GM18517 (cell line): ENCODE data around the gene DAZAP2.
"Not testable (repeated sequence)": the region's sequence is repeated elsewhere in the genome, so short reads cannot be mapped to it uniquely, and the experiment has no call there.

Source experiments
- ATAC-seq: cut with Tn5 transposase; IDR thresholded peaks from one replicate; pipeline ENCODE4 v1.9.1; 2021; ENCODE audit warnings: mild to moderate bottlenecking, moderate library complexity; ENCODE audit not compliant: unreplicated experiment

Gene DAZAP2

GRCh38 chr12:51246254-51246853 is 7.7 kb downstream of the DAZAP2 start:
- no peak for ATAC-seq

DNA sequence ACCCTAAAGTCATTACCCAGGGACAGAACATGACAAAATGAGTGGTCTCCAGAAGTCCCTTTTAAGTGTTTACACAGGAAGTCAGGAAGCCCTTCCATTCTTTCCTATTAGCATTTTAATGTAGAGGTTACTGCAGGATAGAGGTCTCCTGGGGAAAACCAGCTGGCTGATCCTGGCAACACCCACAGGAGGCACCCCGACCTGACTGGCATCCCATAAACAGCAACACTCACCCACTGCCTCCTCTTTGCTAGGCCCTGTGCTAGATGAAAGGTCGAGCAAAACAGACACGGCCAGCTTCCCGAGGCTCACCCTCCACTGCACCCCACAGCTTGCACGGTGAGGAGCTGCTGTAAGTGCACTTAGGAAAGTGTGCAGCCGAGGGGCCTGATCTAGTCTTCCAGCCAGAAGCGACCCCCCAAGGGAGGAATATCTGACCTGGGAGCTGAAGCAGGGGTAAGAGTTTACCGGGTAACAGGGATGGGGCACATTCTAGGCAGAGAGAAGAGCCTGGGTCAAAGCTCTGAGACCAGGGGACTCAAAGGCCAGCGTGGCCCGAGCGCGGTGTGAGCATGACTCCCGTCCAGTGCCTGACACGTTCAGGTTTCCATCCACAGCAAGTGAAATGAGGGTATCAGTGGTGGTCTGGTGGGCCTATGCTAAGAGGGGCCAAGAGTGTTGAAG is 9.0 kb downstream of the DAZAP2 start:
- ATAC-seq, result no peak

- ATAC-seq, result no peak
Measured at GRCh38 chr12:51253276-51253675, 14.7 kb downstream of the DAZAP2 start.

- no peak for ATAC-seq
Measured at GRCh38 chr12:51254536-51254935, 15.9 kb downstream of the DAZAP2 start.

DNA sequence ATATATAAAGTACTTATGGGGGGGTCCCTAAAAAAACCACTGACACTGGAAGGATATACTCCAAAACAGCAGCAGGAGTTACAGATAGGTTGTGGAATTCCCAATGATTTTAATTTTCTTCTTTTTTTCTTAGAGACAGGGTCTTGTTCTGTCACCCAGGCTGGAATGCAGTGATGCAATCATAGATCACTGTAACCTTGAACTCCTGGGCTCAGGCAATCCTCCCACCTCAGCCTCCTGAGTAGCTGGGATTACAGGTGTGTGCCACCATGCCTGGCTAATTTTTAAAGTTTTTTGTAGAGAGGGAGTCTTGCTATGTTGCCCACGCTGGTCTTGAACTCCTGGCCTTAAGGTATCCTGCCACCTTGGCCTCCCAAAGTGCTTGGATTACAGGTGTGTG is 21.0 kb downstream of the DAZAP2 start:
- ATAC-seq, result not testable (repeated sequence)

GRCh38 chr12:51262758-51263177 is 24.1 kb downstream of the DAZAP2 start:
- no peak for ATAC-seq

DNA sequence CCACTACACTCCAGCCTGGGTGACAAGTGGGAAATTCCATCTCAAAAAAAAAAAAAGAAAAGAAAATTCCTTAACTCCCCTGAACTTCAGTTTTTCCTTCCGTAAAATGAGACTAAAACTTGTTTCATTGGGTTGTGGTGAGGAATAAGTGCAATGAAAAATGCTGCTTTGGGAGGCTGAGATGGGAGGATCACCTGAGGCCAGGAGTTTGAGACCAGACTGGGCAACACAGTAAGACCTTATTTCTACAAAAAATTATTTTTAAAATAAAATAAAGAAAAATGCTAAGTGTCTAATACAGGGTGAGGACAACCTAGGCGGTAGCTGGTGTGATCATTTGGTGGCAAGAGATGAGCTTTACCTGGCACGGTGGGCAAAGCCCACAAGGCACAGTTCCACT is 24.7 kb downstream of the DAZAP2 start:
- ATAC-seq, result no peak

DNA sequence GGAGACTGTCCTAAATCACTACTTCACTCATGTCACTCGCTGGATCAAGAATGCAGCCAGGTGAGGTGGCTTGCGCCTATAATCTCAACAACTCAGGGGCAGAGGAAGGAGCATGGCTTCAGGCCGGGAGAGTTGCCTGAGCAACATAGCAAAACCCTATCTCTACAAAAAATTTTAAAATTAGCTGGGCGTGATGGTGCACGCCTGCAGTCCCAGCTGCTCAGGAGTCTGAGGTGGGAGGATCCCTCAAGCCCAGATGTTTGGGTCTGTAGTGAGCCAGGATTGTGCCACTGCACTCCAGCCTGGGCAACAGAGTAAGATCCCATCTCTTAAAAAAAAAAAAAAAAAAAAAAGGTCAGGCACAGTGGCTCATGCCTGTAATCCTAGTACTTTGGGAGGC is 25.7 kb downstream of the DAZAP2 start:
- no peak for ATAC-seq

GRCh38 chr12:51265024-51265423 is 26.4 kb downstream of the DAZAP2 start:
- peak; percentile 74 for ATAC-seq

- ATAC-seq, result peak; percentile 20
Measured at GRCh38 chr12:51269174-51270066, 30.8 kb downstream of the DAZAP2 start.

DNA sequence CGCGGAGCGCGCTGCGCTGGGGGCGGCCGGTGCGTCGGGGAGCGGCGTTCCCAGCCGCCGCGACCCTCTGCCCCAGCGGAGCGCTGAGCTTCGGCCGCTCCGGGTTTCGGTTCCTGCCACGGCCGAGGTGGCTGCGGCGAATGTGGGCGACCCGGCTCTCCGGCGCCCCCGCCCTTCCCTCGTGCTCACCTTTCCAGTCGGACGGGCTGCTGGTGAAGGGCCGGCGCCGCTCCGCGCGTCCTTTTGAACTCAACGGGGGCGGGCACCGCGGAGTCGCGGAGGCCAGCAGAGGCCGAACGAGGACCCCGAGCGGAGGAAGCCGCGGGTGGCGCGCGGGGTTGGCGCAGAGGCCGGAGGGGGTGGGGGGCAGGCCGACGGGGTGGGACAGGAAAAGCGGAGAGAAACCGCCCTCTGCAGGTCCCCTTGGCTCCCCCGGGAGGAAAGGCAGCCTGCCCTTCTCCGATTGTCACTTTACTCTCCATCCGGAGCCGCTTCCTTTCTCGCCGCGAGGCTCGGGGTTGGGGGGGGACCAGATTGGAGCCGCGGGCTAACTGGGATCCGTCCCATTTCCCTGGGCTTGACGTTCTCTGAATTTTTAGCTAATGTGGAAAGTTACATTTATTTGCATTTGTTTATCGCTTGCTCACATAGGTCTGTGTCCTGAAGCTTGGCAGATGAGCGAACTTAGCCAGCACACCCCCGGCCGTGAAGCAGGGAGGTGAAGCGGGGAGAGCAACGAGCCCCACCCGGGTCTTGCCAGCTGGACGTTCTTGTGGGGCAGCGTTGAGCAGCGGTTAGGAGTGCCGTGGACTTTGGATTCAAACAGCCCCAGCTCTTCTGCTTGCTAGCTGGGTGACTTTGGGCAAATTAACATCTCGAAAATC is 31.7 kb downstream of the DAZAP2 start, which contains the start of gene SMAGP:
Gene SMAGP (minus strand): TSS at position 349 of the 884 bp plus-strand sequence. CDS start 1,137 bp downstream, outside the sequence.
- ATAC-seq, result peak; percentile 40

GRCh38 chr12:51270951-51271518 is 32.4 kb downstream of the DAZAP2 start:
- no peak for ATAC-seq

DNA sequence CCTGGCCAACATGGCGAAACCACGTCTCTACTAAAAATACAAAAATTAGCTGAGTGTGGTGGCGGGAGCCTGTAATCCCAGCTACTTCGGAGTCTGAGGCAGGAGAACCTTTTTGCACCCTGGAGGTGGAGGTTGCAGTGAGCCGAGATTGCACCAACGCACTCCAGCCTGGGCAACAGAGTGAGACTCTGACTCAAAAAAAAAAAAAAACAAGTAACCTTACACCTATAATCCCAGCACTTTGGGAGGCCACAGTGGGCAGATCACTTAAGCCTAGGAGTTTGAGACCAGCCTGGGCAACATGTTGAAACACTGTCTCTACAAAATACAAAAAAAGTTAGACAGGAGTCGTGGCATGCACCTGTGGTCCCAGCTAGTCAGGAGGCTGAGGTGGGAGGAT is 34.2 kb downstream of the DAZAP2 start:
- ATAC-seq, result not testable (repeated sequence)

DNA sequence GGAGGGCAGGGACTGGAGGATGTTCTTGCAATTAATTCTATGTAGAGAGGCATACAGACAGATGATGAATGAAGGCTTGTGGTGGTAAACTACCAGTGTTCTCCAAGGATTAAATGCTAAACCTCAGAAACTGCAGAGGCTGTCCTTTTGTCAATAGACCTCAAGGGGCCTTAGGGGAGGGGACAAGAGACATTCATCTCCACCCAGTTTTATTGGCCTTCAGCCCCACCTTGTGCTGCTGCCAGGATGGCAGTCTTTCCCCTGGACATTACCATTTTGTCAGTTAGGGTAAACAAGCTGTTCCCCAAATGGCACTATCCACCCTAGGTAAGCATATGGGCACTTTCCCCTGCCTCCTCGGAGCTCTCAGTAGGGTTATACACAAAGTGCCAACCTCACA is 36.5 kb downstream of the DAZAP2 start:
- ATAC-seq, result no peak

DNA sequence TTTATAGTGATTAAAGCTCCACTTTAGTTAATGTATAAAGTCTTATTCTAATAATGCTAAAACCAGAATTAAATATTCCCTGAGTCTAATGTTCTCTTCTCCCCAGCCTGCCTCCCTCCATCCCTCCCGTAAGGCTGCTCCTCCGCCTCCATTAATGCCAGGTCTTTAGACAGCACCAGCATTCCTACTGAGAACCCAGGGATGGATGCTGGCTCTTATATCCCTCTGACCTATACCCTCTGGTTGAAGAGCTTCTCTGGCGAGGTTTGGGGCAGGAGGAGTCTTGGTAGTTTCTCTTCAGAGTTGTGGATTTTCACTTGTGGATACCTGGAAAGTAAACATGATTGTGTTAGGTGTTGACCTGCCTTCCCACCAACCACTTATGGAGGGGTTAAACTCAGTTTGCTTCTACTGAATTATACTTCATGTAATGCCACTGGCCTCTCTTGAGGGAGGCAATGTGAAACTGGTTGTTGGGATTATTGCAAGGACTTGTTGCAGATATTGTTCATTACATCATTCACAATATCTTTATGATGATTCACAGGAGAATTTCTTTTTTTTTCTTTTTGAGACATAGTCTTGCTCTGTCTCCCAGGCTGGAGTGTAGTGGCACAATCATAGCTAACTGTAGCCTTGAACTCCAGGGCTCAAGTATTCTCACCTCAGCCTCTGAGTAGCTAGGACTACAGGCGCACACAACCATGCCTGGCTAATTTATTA is 42.7 kb downstream of the DAZAP2 start:
- ATAC-seq, result no peak

GRCh38 chr12:51285843-51286242 is 47.2 kb downstream of the DAZAP2 start:
- ATAC-seq, result no peak

- not testable (repeated sequence) for ATAC-seq
Measured at GRCh38 chr12:51291603-51292513, 53.2 kb downstream of the DAZAP2 start.
